Right atrium auricular region (tissue), 2 donors: ENCODE data around the gene TLCD2. TPM values are rescaled to one million over a fixed set of nuclear protein-coding genes. Genes with fewer than 3 reads are reported as not detected.
A peak's percentile ranks its signal among the peaks of the same experiment; 100 is the strongest.

Source experiments
- DNase-seq: peaks from one replicate; pipeline ENCODE4 v3.0.0-alpha.2; 2019; ENCODE audit warnings: low spot score
- H3K27ac ChIP-seq, 2 donors: fragments of 200-600 bp; sonication (generic); 1 replicate in 1 of 2; 2 replicates in 1 of 2; pipeline ENCODE4 v1.5.1; 2016 to 2019
- H3K27me3 ChIP-seq, 2 donors: fragments of 200-600 bp; sonication (generic); one replicate each; pipeline versions ENCODE4 v1.5.1 to v1.6.0; 2017 to 2019
- H3K36me3 ChIP-seq: fragments of 200-600 bp; sonication (generic); one replicate; pipeline ENCODE4 v1.5.1; 2016
- H3K4me1 ChIP-seq, 2 donors: fragments of 200-600 bp; sonication (generic); one replicate each; pipeline versions ENCODE4 v1.5.1 to v1.6.0; 2017 to 2019
- H3K4me3 ChIP-seq, 2 donors: fragments of 200-600 bp; sonication (generic); 1 replicate in 1 of 2; 2 replicates in 1 of 2; pipeline ENCODE4 v1.5.1; 2017 to 2019; ENCODE audit warnings: mild to moderate bottlenecking in 1 of 2, moderate library complexity in 1 of 2
- H3K9me3 ChIP-seq, 2 donors: fragments of 200-600 bp; sonication (generic); one replicate each; pipeline ENCODE4 v1.5.1; 2019
- total RNA-seq, 2 donors: library from RNA; depleted of rRNA; stranded (reverse); fragments of >200 nt; gene quantifications; one replicate each; pipeline ENCODE4 v1.1.0, GENCODE V29; 2016
- TF ChIP-seq, protein P1 (sequence below), 2 donors: fragments of 200-600 bp; sonication (generic); IDR thresholded peaks; one replicate each; pipeline ENCODE4 v1.5.1; 2019; ENCODE audit warnings: antibody characterized with exemption in 2 of 2

The TLCD2 gene, protein sequence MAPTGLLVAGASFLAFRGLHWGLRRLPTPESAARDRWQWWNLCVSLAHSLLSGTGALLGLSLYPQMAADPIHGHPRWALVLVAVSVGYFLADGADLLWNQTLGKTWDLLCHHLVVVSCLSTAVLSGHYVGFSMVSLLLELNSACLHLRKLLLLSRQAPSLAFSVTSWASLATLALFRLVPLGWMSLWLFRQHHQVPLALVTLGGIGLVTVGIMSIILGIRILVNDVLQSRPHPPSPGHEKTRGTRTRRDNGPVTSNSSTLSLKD
- total RNA-seq = 1 to 10 TPM; 1.1 to 3.7 TPM

DNA sequence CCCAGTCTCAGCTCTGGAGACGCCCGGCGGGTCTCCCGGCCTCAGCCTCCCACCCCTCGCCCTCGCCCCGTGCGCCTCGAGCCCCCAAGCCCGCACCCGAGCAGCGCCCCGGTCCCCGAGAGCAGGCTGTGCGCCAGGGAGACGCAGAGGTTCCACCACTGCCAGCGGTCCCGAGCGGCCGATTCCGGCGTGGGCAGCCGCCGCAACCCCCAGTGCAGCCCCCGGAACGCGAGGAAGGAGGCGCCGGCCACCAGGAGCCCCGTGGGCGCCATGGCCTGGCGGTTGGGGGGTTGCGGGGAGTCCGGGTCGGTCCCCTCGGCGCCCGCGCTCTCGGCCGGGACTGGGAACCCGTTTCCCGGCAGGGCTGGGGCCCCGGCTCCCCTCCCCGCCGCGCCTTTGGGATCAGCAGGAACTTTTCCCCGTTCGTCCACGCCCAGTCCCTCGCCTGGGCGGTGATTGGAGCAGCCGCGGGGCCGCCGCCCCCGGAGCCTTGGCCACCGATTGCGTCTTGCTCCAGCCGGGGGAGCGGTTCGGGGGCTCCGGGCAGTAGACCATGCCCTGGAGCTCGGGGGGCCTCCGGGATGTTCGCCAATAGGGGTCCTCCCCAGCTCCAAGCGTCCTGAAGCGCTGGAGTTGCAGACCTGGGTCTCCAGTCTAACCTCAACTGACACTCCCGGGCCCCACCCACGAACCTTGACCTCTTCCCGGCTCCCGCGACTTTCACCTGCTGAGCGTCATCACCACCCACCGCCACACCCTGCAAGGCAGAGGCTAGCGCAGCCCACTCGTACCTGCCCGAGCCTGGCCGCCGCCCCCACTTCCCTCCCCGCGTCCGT lies at the start of gene TLCD2:
TSS of gene TLCD2 (minus strand) at position 407 of the 836 bp plus-strand sequence. CDS start at position 272, 135 bp downstream.
- H3K27me3 ChIP-seq = no peaks in the 10 kb centered on the region
- peaks cover 0 to 49% of the 10 kb centered on the region in 2 donors for H3K4me1 ChIP-seq
- H3K4me3 ChIP-seq = peak within 1 kb of the TSS; percentile 61 to 82
- DNase-seq = peak; percentile 84
- H3K9me3 ChIP-seq = no peaks in the 10 kb centered on the region
- peaks cover 47% of the 10 kb centered on the region for H3K36me3 ChIP-seq
- TF ChIP-seq, protein P1, sequence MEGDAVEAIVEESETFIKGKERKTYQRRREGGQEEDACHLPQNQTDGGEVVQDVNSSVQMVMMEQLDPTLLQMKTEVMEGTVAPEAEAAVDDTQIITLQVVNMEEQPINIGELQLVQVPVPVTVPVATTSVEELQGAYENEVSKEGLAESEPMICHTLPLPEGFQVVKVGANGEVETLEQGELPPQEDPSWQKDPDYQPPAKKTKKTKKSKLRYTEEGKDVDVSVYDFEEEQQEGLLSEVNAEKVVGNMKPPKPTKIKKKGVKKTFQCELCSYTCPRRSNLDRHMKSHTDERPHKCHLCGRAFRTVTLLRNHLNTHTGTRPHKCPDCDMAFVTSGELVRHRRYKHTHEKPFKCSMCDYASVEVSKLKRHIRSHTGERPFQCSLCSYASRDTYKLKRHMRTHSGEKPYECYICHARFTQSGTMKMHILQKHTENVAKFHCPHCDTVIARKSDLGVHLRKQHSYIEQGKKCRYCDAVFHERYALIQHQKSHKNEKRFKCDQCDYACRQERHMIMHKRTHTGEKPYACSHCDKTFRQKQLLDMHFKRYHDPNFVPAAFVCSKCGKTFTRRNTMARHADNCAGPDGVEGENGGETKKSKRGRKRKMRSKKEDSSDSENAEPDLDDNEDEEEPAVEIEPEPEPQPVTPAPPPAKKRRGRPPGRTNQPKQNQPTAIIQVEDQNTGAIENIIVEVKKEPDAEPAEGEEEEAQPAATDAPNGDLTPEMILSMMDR (IDR thresholded peaks at IDR 0.05) = no peak
- peak within 1 kb of the TSS; percentile 78 to 81 for H3K27ac ChIP-seq

DNA sequence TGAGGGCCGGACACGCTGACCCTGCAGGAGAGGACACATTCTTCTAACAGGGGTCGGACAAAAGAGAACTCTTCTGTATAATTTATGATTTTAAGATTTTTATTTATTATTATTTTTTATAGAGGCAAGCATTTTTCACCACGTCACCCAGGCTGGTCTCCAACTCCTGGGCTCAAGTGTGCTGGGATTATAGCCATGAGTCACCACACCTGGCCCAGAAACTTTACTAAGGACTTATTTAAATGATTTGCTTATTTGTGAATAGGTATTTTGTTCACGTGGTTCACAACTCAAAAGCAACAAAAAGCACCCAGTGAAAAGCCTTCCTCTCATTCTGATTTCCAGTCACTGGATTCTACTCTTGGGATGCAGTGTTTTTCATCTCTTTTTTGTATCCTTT lies 49.4 kb upstream of the TLCD2 start:
- no peaks in the 10 kb centered on the region for H3K27me3 ChIP-seq
- H3K27ac ChIP-seq = no peak overlapping the region
- H3K4me3 ChIP-seq = no peak overlapping the region
- H3K36me3 ChIP-seq = no peaks in the 10 kb centered on the region
- H3K4me1 ChIP-seq = peaks cover 0 to 12% of the 10 kb centered on the region in 2 donors
- H3K9me3 ChIP-seq = no peaks in the 10 kb centered on the region
- TF ChIP-seq, protein P1 (IDR thresholded peaks at IDR 0.05) = no peak
- no peak for DNase-seq

DNA sequence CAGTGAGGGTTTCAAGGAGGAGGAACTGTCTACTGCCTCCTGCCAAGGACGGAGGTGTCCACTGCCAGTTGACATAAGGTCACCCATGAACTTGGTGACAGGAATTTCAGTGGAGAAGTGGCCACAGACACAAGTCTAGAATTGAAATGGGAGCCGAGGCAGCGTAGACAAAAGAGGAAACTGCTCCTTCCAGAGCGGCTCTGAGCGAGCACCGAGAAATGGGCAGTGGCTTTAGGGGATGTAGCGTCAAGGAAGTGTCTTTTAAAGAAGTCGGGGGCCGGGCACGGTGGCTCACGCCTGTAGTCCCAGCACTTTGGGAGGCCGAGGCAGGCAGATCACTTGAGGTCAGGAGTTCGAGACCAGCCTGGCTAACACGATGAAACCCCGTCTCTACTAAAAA lies 48.6 kb upstream of the TLCD2 start:
- TF ChIP-seq, protein P1 (IDR thresholded peaks at IDR 0.05) = no peak
- Histone ChIP-seq H3K27me3 (no peaks in the 10 kb centered on the region), H3K36me3 (no peaks in the 10 kb centered on the region), H3K4me3 (no peak overlapping the region), H3K27ac (no peak overlapping the region), H3K4me1 (peaks cover 0 to 5% of the 10 kb centered on the region in 2 donors), H3K9me3 (no peaks in the 10 kb centered on the region)
- DNase-seq = no peak

DNA sequence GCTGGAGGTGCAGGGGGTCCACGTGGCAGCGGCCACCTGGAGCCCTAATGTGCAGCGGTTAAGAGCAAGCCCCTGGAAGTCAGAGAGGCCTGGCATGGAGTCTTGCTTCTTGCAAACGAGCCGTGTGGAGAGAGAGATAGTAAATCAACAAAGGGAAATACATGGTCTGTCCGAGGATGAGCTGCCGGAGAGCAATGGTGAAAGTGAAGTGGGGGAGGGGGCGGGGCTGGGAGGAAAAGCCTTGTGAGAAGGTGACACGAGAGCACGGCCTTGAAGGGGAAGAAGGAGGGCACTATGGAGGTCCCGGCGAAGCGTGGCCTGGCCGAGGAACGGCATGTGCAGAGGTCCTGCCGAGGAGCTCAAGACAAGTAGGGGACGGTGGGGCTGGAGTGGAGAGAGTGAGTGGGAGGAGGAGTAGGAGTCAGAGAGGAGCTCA lies 45.7 kb upstream of the TLCD2 start:
- H3K9me3 ChIP-seq = no peaks in the 10 kb centered on the region
- H3K27me3 ChIP-seq = no peaks in the 10 kb centered on the region
- no peaks in the 10 kb centered on the region for H3K36me3 ChIP-seq
- no peak for DNase-seq
- no peaks in the 10 kb centered on the region for H3K4me1 ChIP-seq
- no peak overlapping the region for H3K27ac ChIP-seq
- H3K4me3 ChIP-seq = no peak overlapping the region
- TF ChIP-seq, protein P1 (IDR thresholded peaks at IDR 0.05) = no peak

DNA sequence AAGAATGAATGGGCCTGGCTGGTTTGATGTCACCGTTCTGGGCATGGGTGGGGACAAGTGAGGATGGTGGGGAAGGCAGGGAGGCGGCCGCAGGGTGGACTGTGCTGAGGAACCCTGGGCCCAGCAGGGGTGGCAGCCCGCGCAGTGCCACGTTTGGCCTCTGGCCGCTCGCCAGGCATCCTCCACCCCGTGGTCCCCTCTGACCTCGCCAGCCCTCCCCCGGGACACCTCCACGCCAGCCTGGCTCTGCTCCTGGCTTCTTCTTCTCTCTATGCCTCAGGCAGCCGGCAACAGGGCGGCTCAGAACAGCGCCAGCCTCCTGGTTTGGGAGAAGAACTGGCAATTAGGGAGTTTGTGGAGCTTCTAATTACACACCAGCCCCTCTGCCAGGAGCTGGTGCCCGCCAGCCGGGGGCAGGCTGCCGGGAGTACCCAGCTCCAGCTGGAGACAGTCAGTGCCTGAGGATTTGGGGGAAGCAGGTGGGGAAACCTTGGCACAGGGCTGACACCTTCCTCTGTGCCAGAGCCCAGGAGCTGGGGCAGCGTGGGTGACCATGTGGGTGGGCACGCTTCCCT lies 45.2 kb upstream of the TLCD2 start:
- H3K27ac ChIP-seq = no peak overlapping the region
- H3K9me3 ChIP-seq = no peaks in the 10 kb centered on the region
- no peaks in the 10 kb centered on the region for H3K36me3 ChIP-seq
- no peaks in the 10 kb centered on the region for H3K27me3 ChIP-seq
- no peak for DNase-seq
- TF ChIP-seq, protein P1 (IDR thresholded peaks at IDR 0.05) = no peak
- H3K4me1 ChIP-seq = no peaks in the 10 kb centered on the region
- no peak overlapping the region for H3K4me3 ChIP-seq
